Measurements from ENCODE around the gene KRAS. TPM values are rescaled to one million over a fixed set of nuclear protein-coding genes. Genes with fewer than 3 reads are reported as not detected.
"Not testable (repeated sequence)": the region's sequence is repeated elsewhere in the genome, so short reads cannot be mapped to it uniquely, and the experiment has no call there.

Gene KRAS
- total RNA-seq, result 10.8 TPM
- long read RNA-seq, full-length matches to known transcripts, result 8 of 12 reads
- long read RNA-seq, partial matches to known transcripts, result 0 of 12 reads
- long read RNA-seq, other reads (novel, unspliced or antisense), result 4 of 12 reads

- intact Hi-C loops (cut with micrococcal nuclease), result no loop called here
- Histone ChIP-seq H3K36me3 (no peaks in the 10 kb centered on the region), H3K27ac (replicated peaks) (peak within 1 kb of the TSS; percentile 96), H3K9me3 (replicated peaks) (no peaks in the 10 kb centered on the region), H3K4me1 (peaks cover 31% of the 10 kb centered on the region), H3K4me3 (peak within 1 kb of the TSS; percentile 95), H3K27me3 (ENCODE audit: low read depth) (no peaks in the 10 kb centered on the region)
- DNase-seq, result peak; percentile 98
- TF ChIP-seq, protein P1, sequence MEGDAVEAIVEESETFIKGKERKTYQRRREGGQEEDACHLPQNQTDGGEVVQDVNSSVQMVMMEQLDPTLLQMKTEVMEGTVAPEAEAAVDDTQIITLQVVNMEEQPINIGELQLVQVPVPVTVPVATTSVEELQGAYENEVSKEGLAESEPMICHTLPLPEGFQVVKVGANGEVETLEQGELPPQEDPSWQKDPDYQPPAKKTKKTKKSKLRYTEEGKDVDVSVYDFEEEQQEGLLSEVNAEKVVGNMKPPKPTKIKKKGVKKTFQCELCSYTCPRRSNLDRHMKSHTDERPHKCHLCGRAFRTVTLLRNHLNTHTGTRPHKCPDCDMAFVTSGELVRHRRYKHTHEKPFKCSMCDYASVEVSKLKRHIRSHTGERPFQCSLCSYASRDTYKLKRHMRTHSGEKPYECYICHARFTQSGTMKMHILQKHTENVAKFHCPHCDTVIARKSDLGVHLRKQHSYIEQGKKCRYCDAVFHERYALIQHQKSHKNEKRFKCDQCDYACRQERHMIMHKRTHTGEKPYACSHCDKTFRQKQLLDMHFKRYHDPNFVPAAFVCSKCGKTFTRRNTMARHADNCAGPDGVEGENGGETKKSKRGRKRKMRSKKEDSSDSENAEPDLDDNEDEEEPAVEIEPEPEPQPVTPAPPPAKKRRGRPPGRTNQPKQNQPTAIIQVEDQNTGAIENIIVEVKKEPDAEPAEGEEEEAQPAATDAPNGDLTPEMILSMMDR (IDR thresholded peaks at IDR 0.05; ENCODE audit: borderline replicate concordance), result no peak
Measured at GRCh38 chr12:25250744-25251730, at the start of gene KRAS. Gene KRAS, minus strand, starts transcription at chr12:25250929.

GRCh38 chr12:25296381-25296780 lies 45.7 kb upstream of the KRAS start:
- Histone ChIP-seq H3K36me3 (no peaks in the 10 kb centered on the region), H3K4me3 (no peak overlapping the region), H3K4me1 (no peaks in the 10 kb centered on the region), H3K27ac (replicated peaks) (no peak overlapping the region), H3K9me3 (replicated peaks) (no peaks in the 10 kb centered on the region), H3K27me3 (ENCODE audit: low read depth) (peaks cover 3% of the 10 kb centered on the region)
- TF ChIP-seq, protein P1 (IDR thresholded peaks at IDR 0.05; ENCODE audit: borderline replicate concordance), result no peak
- DNase-seq, result no peak
- intact Hi-C loops (cut with micrococcal nuclease), result no loop called here

DNA sequence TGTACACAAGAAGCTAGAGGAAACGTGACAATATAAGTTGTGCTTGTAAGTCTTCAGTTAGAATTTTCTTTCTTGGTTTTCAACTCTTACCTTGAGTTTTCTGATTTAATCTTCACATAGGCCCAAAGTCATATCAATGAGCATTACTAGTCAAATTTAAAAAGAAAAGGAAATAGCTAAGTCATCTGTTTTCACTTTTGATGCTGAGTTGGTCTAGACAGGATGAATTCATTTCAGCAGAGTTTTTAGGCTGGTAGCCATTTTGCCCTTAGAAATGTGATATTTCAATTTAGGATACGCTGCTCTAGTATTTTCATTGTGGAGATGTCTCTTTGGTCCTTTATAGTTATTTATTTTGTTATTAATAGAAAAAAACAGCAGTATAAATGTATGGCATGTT lies 44.6 kb upstream of the KRAS start:
- Histone ChIP-seq H3K27ac (replicated peaks) (no peak overlapping the region), H3K27me3 (ENCODE audit: low read depth) (no peaks in the 10 kb centered on the region), H3K4me1 (no peaks in the 10 kb centered on the region), H3K9me3 (replicated peaks) (no peaks in the 10 kb centered on the region), H3K36me3 (no peaks in the 10 kb centered on the region), H3K4me3 (no peak overlapping the region)
- TF ChIP-seq, protein P1 (IDR thresholded peaks at IDR 0.05; ENCODE audit: borderline replicate concordance), result no peak
- intact Hi-C loops (cut with micrococcal nuclease), result no loop called here
- DNase-seq, result no peak

DNA sequence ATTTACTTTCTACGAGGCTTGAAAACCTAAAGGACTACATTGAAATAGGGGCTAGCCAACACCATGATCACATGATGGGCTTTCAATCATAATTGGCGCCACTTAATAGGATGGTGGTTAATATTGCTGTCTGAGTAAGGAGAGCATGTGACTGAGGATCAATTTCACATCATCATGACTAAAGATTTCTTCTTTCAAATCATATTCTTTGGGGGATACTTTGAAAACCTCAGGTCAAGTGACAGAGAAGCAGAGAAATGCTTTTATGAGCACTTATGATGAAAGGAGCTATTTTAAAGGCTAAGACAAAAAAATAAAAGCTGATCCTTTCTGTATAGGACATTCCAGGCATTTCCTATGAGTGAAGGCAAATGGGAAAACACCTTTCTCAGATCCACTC lies 42.9 kb upstream of the KRAS start:
- no peak overlapping the region for H3K27ac ChIP-seq (replicated peaks)
- no peak overlapping the region for H3K4me3 ChIP-seq
- TF ChIP-seq, protein P1 (IDR thresholded peaks at IDR 0.05; ENCODE audit: borderline replicate concordance), result no peak
- no peaks in the 10 kb centered on the region for H3K36me3 ChIP-seq
- no peaks in the 10 kb centered on the region for H3K4me1 ChIP-seq
- no peaks in the 10 kb centered on the region for H3K27me3 ChIP-seq (ENCODE audit: low read depth)
- DNase-seq, result no peak
- peaks cover 13% of the 10 kb centered on the region for H3K9me3 ChIP-seq (replicated peaks)
- intact Hi-C loops (cut with micrococcal nuclease), result no loop called here

- H3K4me1 ChIP-seq; H3K36me3 ChIP-seq; DNase-seq; H3K27ac ChIP-seq (replicated peaks); H3K4me3 ChIP-seq; intact Hi-C loops (cut with micrococcal nuclease); H3K27me3 ChIP-seq (ENCODE audit: low read depth): not testable (repeated sequence)
- peaks cover 13% of the 10 kb centered on the region for H3K9me3 ChIP-seq (replicated peaks)
Measured at GRCh38 chr12:25292810-25293221, 42.1 kb upstream of the KRAS start.

- Histone ChIP-seq H3K9me3 (replicated peaks) (peaks cover 13% of the 10 kb centered on the region), H3K27ac (replicated peaks) (no peak overlapping the region)
- intact Hi-C loops (cut with micrococcal nuclease), result no loop called here
Measured at GRCh38 chr12:25287610-25288009, 36.9 kb upstream of the KRAS start.

More at GRCh38 chr12:25287610-25288009, 36.9 kb upstream of the KRAS start:
- Histone ChIP-seq H3K4me3 (no peak overlapping the region), H3K4me1 (no peaks in the 10 kb centered on the region), H3K36me3 (no peaks in the 10 kb centered on the region), H3K27me3 (ENCODE audit: low read depth) (no peaks in the 10 kb centered on the region)
- DNase-seq, result no peak
- TF ChIP-seq, protein P1 (IDR thresholded peaks at IDR 0.05; ENCODE audit: borderline replicate concordance), result no peak

Measured in left ventricle myocardium inferior (tissue), 1 donor.